HEK293 (cell line): ENCODE data around the gene ABR.

ENCODE experiments used
- HOXA7 ChIP-seq: sonication (generic); formaldehyde crosslinking; IDR thresholded peaks from 2 replicates; pipeline ENCODE4 v1.8.1; 2022; ENCODE audit warnings: missing genetic modification reagents, borderline replicate concordance
- REST ChIP-seq: fragments of 450-650 bp; formaldehyde crosslinking; IDR thresholded peaks from 2 replicates; pipeline ENCODE4 v1.5.1; 2016; ENCODE audit warnings: missing biosample characterization, missing genetic modification characterization
- ZNF184 ChIP-seq: fragments of 450-650 bp; IDR thresholded peaks from 2 replicates; pipeline ENCODE4 v1.5.1; 2018; ENCODE audit warnings: missing biosample characterization, mild to moderate bottlenecking, missing genetic modification characterization
- ZNF223 ChIP-seq: fragments of 450-650 bp; formaldehyde crosslinking; IDR thresholded peaks from 2 replicates; pipeline ENCODE4 v1.5.1; 2016; ENCODE audit warnings: missing biosample characterization, missing genetic modification characterization
- TF ChIP-seq, protein P1 (sequence below): fragments of 450-650 bp; formaldehyde crosslinking; IDR thresholded peaks from 2 replicates; pipeline ENCODE4 v1.5.1; 2017; ENCODE audit warnings: missing biosample characterization, missing genetic modification characterization

DNA sequence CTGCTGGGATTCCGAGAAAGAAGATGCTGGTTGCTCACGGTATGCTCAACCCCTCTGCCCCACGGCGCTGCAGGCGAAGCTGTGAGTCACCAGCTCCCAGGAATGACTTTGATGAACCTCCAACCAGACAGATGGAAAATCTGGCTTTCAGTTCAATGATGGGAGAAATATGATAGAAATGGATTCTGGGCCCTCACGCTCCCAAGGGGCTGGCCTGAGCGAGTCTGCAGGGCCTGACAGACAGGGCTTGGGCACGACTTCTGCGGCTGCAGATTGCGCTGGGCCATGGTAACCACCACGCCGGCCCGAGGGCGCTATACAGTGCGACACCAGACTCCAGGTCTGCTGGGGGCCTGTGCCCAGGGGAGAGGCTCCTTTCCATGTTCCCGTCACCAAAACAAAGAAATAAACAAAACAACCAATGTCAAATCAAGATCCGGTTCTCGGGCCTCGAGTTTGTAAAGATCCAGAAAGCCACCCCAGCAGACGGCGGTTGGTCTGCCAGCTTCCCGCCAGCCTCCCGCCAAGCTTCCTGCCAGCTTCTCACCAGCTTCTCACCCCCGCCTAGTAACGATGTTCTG is 11.1 kb upstream of the ABR start:
- TF ChIP-seq ZNF223 (tag by site-specific recombination) (no peak), HOXA7 (CRISPR knock-in tag) (no peak), ZNF184 (tag by site-specific recombination) (no peak), REST (no peak)
- TF ChIP-seq, protein P1, sequence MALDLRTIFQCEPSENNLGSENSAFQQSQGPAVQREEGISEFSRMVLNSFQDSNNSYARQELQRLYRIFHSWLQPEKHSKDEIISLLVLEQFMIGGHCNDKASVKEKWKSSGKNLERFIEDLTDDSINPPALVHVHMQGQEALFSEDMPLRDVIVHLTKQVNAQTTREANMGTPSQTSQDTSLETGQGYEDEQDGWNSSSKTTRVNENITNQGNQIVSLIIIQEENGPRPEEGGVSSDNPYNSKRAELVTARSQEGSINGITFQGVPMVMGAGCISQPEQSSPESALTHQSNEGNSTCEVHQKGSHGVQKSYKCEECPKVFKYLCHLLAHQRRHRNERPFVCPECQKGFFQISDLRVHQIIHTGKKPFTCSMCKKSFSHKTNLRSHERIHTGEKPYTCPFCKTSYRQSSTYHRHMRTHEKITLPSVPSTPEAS (tag by site-specific recombination), result no peak
